Hematopoietic multipotent progenitor cell (in vitro differentiated cells): Measurements from ENCODE around the gene HSPA12A. TPM values are rescaled to one million over a fixed set of nuclear protein-coding genes. Genes with fewer than 3 reads are reported as not detected.

ENCODE experiments used
- DNase-seq, 3 donors: peaks; one replicate each; pipeline ENCODE4 v3.0.0-alpha.2; 2011 to 2015; ENCODE audit warnings: low read depth in 2 of 3, low spot score in 2 of 3
- total RNA-seq: library from RNA; depleted of rRNA; stranded (reverse); fragments of >200 nt; gene quantifications from one replicate; pipeline ENCODE4 v1.2.3, GENCODE V29; 2012

The HSPA12A gene
- total RNA-seq, 1 donor: 0.54 TPM

- DNase-seq: no peak
These were observed 108.0 kb downstream of the HSPA12A start for GRCh38 chr10:116634126-116634975.

- no peak for DNase-seq
These were observed 109.2 kb downstream of the HSPA12A start for GRCh38 chr10:116633216-116633600.

DNA sequence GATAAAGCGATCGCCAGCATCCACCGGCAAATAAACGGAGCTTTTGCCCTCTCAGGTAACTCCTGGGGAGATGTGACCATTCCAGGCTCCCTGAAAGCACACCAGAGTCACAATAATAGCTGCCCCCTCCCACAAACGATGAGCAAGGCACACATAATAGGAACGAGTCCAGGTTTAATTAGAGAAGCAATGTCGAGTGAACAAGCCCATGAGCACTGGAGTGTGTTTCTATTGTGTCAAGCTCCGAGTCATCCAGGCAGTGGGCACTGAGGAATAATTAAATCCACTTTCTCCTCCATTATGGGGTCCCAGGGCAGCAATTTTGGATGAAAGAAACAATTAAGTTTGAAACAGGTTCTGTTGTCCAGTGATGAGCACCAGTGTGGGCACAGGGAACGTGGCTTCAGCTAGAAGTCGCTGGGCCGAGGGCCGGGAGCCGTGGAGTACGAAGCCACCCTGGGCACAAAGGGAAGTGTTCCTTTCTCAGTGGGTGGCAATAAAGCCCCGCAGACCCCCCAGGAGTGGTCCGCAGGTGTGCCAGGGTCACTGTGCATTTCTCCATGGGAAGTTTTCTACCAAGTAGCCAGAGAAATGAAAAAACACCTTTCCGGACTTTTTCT, 109.7 kb downstream of the HSPA12A start:
- DNase-seq: no peak

- DNase-seq: no peak
These were observed 110.5 kb downstream of the HSPA12A start for GRCh38 chr10:116631871-116632295.

DNA sequence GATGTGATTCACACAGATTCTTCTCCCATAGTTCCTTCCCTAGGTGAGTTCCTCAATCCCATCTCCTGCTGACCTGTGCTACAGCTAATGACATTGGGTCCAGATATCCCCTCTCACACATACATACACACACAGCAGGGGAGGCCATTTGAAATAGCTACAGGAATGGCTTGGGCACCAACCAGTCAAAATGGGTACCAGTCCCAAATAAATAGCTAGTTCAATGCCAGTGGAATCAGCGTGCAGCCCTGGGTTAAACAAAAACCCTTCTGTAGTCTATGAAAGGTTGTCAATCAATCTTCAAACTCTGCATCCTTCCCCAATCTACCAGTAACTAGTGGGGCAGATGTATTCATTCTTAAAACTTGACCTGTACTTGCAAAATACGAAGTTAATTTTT, 112.3 kb downstream of the HSPA12A start:
- DNase-seq: no peak

GRCh38 chr10:116629340-116629739, 113.0 kb downstream of the HSPA12A start:
- DNase-seq: no peak

GRCh38 chr10:116627386-116627933, 114.9 kb downstream of the HSPA12A start:
- DNase-seq: no peak

DNA sequence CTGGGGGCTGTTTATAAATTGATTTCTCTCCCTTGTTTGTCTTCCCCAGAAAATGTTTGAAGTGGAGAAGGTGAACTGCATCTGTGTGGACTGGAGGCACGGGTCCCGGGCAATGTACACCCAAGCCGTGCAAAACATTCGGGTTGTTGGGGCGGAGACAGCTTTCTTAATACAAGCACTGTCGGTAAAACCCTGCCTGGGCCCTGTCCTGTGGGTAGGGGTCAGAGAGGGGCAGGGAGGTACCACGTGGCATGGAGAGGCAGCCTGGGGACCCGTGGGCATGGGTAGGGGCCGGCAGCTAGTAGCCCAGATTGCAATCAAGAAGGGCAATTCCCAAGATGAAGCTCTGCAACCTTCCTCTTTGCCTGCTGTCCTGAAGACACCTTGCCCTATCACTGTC, 115.6 kb downstream of the HSPA12A start:
- no peak for DNase-seq

DNA sequence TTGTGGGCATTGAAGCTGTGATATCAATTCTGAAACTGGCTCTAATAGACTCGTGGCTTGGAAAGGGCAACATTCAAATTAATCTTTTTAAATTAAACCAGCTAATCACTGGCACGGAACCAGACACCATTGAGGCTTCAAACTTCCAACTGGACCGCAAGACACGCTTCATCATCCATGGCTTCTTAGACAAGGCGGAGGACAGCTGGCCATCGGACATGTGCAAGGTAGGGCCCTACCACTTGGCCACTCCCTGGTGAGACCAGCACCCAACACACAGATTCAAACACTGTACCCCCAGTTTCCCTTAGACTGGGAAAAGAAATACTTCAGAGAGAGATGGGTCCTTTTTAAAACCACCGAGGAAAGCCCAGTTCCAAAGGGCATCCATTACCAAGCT, 116.5 kb downstream of the HSPA12A start:
- DNase-seq: no peak

DNA sequence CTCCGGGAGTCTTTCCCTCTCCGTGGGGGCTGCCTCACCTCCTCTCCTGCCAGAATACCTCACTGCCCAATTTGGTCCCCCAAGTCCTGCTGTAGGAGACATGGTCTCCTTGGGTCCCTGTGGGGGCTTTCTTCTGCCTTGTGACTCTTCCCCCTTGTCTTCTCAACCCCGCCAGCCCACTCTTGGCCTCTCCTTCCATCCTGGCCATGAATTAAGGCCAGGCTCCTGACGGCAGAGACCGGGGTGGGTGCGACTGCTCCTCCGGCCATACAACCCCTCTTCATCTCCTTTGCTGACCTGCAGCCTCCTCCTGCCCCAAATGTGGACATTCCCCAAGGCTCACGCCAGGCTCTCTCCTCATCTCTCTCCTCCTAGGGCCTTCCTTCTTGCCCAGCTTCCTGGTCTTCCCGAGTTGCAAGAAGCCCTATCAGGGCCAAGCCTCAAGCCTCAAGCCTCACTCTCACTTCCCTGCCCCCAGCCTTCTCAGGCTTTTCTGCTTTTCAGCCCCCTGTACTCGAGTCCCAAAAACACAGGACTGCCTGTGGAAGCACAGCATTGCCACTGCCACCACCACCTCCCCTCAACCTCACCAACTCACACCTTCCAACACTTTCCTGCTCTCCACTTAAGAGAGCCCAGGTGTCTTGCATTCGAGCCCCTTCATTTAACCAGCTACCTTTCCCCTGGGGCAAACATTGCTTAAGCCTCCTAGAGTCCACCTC, 120.3 kb downstream of the HSPA12A start:
- no peak for DNase-seq

- no peak for DNase-seq
These were observed 120.9 kb downstream of the HSPA12A start for GRCh38 chr10:116621476-116621875.

Other genes with a start within 250 kb of the HSPA12A start
- not detected for gene PNLIP, start 196.6 kb downstream of the HSPA12A start, total RNA-seq
- not detected for gene PNLIPRP1, start 151.6 kb downstream of the HSPA12A start, total RNA-seq
- not detected for gene PNLIPRP2, start 121.6 kb downstream of the HSPA12A start, total RNA-seq
- gene ENO4, start 106.9 kb upstream of the HSPA12A start, total RNA-seq: 0.27 TPM